Inferior parietal cortex (tissue), 1 donor: Measurements from ENCODE around the gene WDFY2.

ENCODE experiments used
- DNase-seq: peaks from one replicate; pipeline ENCODE4 v3.0.0-alpha.2; 2016; ENCODE audit errors: extremely low spot score

The WDFY2 gene

DNA sequence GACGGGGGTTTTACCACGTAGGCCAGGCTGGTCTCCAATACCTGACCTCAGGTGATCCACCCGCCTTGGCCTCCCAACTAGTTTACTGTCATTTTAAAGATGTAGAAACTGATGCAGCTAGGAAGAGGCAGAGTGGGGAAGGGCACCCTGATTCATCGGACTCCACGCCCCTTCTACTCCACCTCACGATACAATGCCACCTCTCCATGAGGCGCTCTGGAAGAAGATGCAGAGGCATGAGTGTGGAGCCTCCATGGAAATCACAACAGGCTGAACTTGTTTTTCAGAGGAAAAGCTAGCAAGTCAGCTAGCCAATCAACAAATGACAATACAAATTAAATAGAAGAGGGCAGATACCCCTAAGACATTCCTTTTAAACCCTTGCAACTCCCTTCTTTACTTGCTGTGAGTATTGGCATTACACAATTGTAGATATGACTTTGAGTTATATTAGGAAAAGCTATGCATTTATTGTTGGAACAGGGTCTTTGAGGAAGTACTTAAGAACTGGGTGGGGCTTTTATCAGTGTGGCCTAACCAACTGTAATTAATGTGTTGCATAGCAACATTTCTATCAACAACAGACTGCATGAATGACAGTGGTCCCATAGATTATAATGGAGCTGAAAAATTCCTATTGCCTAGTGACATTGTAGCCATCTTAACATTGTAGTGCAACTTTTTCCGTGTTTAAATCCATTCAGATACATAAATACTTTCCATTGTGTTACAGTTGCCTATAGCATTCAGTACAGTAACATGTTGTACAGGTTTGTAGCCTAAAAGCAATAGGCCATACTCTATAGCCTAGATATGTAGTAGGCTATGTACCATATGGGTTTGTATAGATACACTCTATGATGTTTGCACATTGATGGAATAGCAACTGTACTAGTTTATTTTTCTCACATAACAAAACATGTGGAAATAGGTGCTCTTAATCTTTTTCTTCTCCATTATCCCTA lies 17.6 kb downstream of the WDFY2 start:
- DNase-seq: no peak

DNA sequence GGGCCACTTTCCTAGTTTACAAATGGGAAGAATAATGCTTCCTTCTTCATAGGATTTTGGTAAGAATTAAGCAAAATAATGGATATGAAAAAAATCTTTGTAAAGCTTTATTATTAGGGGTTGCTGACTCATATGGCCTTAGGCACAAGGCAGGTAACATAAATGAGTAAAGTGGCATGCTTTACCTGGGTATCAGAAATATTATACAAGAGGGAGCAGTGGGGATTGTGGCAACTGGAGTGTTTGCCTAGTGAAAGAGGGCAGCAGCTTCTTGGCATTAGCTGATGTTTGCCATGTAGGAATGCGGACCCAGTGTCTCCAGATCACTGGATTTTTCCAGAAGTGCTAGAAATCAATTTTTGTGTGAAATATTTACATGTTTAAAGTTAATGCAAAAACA lies 19.5 kb downstream of the WDFY2 start:
- no peak for DNase-seq

DNA sequence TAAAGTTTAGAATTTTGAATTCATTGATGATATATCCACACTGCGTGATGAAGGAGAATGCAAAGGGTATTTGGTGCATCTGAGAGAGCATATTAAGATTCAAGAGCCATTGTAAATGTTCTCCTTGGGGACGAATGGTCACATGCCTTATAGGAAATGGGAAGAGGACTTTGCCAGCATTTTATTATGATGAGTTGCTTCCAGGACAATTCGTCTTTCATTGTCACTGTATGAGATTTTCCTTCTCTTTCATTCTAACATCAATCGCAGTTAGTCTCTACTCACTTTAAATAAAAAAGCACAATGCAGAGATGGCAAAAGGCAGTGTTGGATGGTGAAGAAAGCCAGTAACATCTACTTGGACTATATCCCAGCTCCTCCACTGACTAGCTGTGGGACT lies 21.4 kb downstream of the WDFY2 start:
- no peak for DNase-seq

DNA sequence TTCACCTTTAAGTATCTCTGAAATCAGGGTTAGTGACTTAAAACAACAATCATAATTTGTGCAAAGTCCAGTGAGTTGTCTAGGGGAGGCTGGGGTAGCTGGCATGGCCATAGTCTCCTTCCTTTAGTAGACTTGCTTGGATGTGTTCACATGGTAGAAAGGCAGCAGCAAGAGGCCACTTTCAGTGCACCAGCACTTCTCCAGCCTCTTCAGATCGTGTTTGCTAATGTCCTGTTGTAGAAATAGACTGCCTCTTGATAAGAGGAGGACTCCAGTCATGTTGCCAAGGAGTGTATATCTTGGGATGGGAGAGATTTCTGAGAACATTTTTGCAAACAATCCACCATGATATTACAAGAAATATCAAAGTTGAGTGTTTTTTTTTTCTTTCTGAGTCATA lies 22.9 kb downstream of the WDFY2 start:
- no peak for DNase-seq

DNA sequence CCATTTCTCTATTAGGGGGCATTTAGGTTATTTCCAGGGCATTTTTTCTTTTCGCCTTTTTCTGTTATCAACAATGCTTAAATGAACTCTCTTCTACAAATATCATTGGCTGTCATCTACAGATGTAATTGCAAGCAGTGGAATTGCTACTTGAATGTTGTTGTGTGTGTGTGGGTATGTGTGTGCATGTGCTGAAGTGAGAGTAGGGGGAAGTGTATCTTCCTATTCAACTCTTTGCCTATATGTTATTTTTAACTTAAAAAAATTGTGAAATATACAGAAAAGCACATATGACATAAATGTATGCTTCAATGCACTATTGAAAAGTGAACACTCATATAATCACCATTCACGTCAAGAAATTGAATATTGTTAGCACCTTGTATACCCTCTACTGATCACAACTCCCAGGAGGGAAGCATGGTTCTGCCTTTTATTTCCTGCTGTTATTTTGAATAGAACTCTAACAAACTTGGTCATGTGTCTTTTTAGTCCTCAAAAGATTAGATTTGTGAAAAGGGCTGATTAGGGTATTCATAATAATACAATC lies 24.7 kb downstream of the WDFY2 start:
- DNase-seq: no peak

DNA sequence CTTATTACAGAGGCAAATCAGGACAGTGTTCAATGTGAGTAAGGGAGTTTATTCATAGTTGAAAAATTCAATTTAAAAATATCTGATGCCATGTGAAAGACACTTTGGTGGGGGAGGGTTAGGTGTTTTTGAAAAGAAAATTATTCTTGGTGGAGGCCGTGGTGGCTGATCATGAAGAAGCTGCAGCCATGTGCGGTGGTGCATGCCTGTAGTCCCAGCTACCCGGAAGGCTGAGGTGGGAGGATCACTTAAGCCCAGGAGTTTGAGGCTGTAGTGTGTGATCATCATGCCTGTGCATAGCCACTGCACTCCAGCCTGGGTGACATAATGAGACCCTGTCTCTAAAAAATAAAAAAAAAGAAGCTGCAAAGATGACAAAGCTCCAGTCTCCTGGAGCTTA lies 28.6 kb downstream of the WDFY2 start:
- no peak for DNase-seq

DNA sequence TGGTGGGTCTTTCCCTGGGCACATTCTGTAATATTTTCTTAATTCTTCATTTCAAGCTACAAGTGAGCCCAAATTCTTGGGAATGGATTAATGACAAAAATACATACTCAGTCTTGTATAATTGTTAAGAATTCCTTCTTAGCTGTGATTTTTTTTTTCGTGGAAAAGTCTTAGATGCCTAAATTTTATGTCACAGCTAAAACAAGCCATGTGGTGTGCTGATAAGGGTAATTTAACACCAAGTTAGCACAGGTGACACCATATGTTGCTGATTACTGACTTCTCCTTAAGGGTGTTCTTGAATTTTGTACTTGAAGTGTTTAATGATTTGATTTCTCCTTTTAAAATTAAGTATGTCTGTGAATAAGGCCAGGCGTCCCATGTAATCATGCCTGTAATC lies 29.3 kb downstream of the WDFY2 start:
- DNase-seq: no peak

DNA sequence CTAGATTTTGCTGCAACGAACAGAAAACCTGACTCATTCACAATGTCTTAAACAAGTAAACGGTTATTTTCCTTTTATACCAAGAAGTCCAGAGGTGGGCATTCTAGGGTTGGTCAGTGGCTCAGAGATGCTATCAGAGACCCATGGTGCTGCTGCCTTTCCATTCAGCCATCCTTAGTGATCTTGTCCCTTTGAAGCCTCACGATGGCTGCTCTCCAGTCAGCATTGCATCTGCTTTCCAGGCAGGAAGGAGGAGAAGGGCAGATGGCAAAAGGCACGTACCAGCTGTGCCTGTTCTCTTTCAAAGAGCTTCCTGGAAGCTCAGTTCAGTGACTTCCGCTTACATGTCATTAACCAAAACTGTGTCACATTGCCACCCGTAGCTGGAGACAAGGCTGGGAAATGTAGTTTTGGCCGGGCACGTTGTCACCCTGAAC lies 30.1 kb downstream of the WDFY2 start:
- no peak for DNase-seq

DNA sequence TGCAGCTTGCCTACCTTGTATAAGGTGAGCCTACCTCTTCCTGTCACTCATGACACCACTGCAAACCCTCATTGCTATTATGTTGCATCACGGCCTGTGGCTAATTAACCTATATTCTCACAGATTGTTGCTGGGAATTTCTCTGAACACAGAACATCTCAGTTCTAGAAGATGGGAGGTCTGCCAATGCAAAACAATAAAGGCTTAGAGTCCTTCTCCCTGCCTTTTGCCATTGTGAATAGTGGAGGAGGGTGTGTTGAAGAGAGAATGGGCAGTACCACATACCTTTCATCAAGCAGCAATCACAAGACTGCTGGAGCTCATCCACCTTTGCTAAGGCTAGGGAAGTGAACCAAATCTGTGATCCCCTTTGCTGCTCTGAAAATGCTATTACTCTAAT lies 34.4 kb downstream of the WDFY2 start:
- peak; percentile 90 for DNase-seq

DNA sequence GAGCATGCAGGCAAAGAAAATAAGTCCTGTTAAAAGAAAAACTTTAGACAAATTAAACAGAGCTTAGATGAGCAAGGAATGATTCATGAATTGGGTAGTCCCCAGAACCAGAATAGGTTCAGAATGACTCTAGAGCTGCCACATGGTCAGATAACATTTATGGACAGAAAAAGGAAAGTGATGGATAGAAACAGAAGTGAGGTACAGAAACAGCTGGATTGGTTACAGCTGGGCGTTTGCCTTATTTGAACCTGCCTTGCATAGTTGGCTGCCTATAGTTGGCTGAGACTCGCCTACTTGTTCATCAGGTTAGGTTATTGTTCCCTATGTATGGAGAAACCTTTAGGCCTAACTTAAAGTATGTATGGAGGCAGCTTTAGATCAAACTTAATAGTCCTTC lies 35.4 kb downstream of the WDFY2 start:
- DNase-seq: no peak

DNA sequence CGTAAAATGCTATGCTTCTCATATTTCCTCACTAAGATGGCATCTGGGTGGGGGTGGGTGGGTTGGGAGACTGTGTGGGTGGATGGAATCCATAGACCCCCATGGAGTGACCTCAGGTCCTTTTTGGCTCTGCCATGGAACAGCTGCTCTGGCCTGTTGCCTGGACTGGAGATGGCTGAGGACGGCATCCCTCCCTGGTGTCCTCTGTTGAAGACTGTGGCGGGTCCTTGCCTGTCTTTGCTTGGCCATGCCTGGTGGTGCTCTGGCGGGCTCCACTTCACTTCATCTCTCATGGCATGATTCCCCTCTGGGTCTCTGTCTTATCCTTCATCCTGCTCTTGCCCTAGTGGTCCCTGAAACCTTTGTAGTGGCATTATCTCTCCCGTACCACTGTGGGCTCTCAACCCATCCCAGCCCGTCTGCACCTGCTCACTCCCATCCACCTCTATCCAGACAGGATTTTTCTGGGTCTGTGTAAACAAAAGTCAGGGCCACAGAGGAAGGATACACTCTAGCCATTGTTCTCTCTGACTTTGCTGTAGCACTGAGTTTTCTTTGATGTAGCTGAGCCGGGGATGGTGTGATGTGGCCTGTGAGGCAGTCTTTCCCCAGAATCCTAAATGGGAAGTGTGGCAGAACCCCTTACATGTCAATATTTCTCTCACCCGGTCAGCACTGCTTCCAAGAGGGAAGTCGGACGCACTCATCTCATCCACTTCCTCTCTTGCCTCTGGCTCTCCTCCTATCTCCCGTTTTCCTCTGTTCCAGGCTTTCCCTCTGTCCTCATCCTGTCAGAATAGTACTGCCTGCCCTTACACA lies 36.1 kb downstream of the WDFY2 start:
- DNase-seq: no peak

DNA sequence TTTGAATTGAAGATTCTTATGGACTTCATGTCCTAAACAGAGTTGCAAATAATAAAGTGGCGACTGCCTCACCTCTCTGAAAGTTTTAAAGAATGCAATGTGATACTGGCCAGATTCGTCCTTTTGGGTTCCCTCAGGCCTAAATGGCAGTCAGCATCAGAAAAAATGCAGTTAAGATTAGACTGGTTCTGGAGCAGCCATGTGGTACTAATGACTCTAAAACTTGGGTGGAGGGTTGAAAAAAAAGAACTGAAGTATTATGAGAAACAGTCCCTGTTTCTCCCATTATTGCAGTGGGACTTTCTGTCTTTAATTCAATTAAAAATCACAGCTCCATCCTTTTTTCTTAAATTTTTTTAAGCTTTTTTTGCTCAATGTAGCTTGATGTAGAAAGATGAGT lies 37.3 kb downstream of the WDFY2 start:
- no peak for DNase-seq

DNA sequence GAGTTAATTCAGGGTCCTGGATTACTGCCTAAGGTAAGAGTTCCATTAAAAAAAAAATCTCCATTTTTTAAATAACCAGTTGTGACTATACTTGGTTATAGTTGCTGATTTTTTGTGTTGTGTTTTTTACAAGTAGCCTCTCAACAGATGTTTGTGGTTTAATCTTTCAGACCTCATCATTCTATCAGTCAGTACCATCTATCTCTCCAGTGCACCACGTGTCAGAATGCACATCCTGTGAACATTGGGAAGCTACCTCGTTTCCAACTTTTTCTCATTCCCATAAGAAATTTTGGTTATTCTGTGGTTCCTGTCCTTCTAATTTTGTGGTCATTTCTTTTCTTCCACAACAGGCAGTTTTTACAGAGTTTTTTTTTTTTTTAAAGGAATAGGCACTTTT lies 39.2 kb downstream of the WDFY2 start:
- DNase-seq: no peak

DNA sequence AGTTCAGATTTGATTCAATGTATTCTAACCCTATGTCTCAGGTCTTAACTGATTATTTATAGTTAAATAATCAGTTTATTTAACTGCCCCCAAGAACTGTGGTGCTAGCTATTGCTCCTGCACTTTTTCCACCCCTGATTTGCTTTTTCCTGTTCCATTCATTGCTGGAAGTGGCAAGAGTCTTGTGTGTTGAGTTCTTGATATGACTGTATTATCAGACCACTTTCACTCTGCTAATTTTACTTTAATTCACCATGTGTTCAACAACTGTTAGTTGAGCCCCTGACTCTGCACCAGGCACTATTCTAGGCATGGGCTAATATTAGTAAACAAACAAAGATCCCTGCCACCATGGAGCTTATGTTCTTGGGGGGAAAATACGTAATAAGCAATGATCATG lies 39.9 kb downstream of the WDFY2 start:
- DNase-seq: no peak

DNA sequence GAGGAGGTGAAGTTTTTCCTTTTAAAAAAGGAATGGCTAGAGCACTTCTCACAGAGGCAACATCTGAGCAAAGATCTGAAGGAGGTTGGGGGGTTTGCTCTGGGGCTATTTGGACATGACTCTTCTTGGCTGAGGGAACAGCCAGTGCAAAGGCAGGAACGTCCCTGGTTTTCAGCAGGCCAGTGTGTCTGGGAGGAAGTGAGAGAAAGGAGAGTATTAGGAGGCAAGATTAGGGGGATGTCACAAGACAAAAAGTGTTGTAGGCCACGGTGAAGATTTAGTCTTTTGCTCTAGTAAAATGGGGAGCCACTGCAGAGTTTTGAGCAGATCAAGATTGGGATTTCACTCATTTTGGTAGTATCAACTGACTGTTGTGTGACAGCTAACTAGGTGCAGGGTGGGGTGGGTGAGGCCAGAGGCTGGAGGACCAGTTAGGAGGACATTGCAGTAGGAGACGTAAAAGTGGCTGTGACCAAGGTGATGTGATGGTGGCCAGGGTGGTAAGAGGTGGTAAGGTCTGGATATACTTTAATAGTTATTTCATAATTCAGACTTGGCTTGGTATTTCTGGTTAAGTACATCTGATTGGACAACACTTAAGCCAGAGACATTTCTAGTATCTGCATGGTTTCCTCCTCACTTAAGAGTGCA lies 40.6 kb downstream of the WDFY2 start:
- DNase-seq: no peak

DNA sequence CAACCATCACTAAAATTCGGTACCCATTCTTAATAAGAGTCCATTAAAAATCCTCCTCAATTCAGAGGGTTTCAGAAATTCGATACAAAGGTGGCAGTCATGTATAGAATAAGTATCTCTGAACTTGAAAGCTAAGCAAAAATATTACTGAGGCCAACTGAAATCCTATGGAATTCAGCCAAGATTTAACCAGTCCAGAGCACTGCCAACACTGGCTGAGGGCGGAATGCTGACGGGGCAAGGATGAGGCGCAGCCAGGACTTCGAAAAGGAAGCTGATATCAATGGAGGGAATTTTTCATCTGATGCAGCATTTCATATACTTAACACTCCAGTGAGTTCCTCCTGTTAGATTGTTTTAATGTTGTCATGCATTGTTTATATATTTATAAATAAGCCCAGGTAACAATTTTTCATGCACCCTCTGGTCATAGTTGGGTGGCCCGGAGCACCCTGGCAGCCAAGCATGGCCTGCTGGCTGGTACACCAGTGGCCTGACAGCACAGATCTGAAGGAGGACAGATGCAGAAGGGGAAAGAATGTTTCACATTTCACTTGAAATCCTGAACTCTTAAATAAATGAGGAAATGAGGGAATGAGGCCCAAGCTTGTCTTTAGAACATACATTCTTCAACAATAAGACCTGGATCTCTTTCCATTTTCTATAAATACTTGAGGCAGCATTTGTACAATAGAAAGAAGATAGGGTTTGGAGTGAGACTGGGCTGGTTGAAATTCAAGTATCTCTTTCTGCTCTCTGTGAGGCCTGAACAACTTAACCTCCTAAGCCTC lies 41.5 kb downstream of the WDFY2 start:
- DNase-seq: no peak

DNA sequence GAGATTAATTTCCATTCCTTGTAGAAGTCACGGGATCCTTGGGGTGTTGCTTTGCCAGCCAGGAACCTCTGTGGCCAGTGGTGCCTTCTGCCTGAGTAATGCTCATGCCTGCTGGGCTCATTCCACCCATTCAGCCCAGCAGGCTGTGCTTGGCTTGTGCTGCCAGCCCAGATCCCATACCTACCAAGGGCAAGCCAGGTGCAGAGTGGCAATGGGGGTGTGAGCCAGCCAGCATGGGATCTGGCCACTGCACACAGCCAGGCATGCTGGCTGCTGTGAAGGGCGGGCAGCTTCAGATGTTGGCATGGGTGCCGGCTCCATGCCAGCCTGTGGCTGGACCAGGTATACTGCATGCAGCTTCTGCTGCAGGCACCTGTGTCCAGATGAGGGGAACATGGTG lies 42.5 kb downstream of the WDFY2 start:
- DNase-seq: no peak

DNA sequence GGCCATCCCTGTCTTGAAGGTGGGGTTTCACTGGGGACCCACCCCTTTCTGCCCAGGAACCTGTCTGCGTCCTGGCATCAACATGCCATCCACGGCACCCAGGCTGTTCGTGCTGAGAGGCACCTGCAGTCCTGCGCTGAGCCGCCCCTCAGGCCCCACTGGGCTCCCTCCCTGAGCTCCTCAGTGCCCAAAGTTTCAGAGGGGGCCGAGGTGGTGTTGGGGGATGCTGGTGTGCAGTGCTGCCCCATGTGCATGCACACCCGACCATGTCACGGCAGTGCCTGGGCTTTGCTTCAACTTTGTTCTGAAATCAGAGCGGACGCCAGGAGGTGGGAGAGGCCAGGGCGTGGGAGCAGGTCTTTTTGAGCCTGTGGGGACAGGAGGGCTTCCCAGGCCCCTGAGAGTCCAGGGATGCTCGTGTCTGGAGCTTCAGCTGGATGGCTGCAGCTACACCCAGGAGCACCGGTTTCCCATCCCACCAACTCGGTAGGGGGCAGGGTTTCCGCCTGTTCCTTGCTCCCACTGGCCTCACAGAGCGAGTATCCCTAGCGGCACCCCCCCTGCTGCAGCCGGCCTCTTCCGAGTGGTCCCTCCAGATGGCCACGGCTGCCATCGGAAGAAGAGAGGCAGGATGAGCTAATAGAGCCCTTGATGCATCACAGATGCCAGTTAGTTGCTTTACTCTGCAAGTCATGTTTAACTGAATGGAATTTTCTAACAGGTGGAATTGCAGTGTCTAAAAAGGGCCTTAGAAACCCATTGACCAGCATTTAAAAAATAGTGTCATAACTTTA lies 44.0 kb downstream of the WDFY2 start:
- no peak for DNase-seq

DNA sequence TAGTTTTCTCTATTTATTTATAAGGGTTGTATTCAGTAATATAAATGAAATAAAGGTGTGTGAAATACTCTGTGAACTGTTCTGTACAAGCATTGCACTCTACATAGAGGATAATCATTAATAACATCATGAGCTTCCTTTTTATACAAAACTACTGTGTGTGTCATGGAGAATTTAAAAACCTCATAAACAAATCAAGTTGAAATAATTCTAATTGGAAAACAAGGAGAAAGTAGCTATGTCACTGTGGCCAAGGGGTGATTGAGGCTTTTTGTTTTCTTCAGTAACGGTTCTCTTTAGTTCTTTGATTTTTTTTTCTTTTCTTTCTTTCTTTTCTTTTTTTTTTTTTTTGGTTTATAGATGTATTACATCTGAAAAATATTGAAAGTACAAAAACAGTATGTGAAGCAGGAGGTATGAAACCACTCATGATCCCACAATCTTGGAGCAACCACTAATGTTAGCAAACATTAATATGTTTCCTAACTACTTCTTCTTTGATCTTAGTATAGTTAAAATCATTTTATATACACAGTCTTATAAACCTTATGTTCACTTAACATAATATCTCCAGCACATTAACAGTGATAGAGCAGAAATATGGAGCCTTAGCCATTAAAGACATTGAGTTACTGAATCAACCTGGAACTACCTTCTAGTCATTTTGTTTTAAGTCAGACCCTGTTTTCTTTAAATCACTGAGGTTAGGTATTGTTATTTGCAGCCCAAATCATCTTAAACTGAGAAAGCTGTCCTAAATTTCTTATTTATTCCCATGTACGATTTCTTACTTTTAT lies 45.4 kb downstream of the WDFY2 start:
- no peak for DNase-seq

DNA sequence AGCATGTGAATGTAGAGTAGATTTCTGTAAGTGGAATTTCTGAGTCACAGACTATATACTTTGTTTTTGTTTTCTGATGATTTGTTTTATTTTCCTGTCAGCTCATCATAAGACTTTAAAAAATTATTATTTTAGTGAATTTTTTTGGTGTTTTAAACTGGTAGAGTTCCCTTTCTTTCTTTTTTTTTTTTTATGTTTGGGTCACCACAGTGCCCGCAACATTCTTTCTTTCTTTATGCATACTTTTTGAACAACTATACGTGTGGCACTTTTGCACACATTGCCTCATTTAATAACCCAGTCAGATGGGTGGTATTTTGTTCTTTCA lies 46.0 kb downstream of the WDFY2 start:
- no peak for DNase-seq
